Neural cell (in vitro differentiated cells): Measurements from ENCODE around the gene ZC3HAV1L. TPM values are rescaled to one million over a fixed set of nuclear protein-coding genes. Genes with fewer than 3 reads are reported as not detected.

Experiments
- H2AFZ ChIP-seq: fragments of 200-600, 300-800 bp; sonication (generic), shearing (Covaris generic); 2 replicates; pipeline ENCODE4 v1.6.0; 2014; ENCODE audit warnings: low read depth, mild to moderate bottlenecking, antibody characterized with exemption, low read length, moderate library complexity
- H3F3A ChIP-seq: fragments of 200-600 bp; shearing (Covaris generic); 2 replicates; pipeline ENCODE4 v1.6.1; 2016; ENCODE audit warnings: mild to moderate bottlenecking, moderate library complexity, mixed read lengths, antibody characterized with exemption, low read length; ENCODE audit not compliant: insufficient read depth, poor library complexity, severe bottlenecking
- H3K27ac ChIP-seq: fragments of 200-600, 300-800 bp; sonication (generic), shearing (Covaris generic); 2 replicates; pipeline ENCODE4 v1.5.1; 2014; ENCODE audit warnings: mild to moderate bottlenecking, low read length, moderate library complexity
- H3K27me3 ChIP-seq: fragments of 300-800, 200-600 bp; sonication (generic), shearing (Covaris generic); 2 replicates; pipeline ENCODE4 v1.6.0; 2014; ENCODE audit warnings: mild to moderate bottlenecking, low read depth, low read length, moderate library complexity; ENCODE audit not compliant: insufficient read depth
- H3K36me3 ChIP-seq: fragments of 300-800, 200-600 bp; sonication (generic), shearing (Covaris generic); 2 replicates; pipeline ENCODE4 v1.5.1; 2014; ENCODE audit warnings: mild to moderate bottlenecking, antibody characterized with exemption, low read length, moderate library complexity; ENCODE audit not compliant: insufficient read depth
- H3K4me2 ChIP-seq: fragments of 300-800, 200-600 bp; sonication (generic), shearing (Covaris generic); 2 replicates; pipeline ENCODE4 v1.6.0; 2014; ENCODE audit warnings: mild to moderate bottlenecking, low read length
- H3K4me3 ChIP-seq: fragments of 300-800, 200-600 bp; sonication (generic), shearing (Covaris generic); 2 replicates; pipeline ENCODE4 v1.5.1; 2014; ENCODE audit warnings: mild to moderate bottlenecking, low read length, moderate library complexity
- H3K79me2 ChIP-seq: fragments of 200-600 bp; shearing (Covaris generic); replicated peaks from 2 replicates; pipeline ENCODE4 v1.6.0; 2014; ENCODE audit warnings: mild to moderate bottlenecking, low read length, moderate library complexity; ENCODE audit not compliant: insufficient read depth
- H3K9ac ChIP-seq: fragments of 300-800, 200-600 bp; sonication (generic), shearing (Covaris generic); 2 replicates; pipeline ENCODE4 v1.6.1; 2016; ENCODE audit warnings: mild to moderate bottlenecking, low read length, mixed read lengths
- H3K9me2 ChIP-seq: fragments of 200-600 bp; shearing (Covaris generic); 2 replicates; pipeline ENCODE4 v1.6.1; 2016; ENCODE audit warnings: mild to moderate bottlenecking, low read length, mixed read lengths; ENCODE audit not compliant: insufficient read depth
- H3K9me3 ChIP-seq: fragments of 200-600, 300-800 bp; sonication (generic), shearing (Covaris generic); 2 replicates; pipeline ENCODE4 v1.6.1; 2016; ENCODE audit warnings: mild to moderate bottlenecking, mixed run types, low read length, moderate library complexity, mixed read lengths
- H4K20me1 ChIP-seq: fragments of 200-600 bp; shearing (Covaris generic); 2 replicates; pipeline ENCODE4 v1.6.1; 2016; ENCODE audit warnings: mild to moderate bottlenecking, mixed run types; ENCODE audit not compliant: insufficient read depth
- EP300 ChIP-seq: fragments of 450-650 bp; conservative IDR thresholded peaks from 2 replicates; pipeline ENCODE4 v1.6.1; 2014; ENCODE audit warnings: antibody characterized with exemption, mild to moderate bottlenecking, moderate library complexity; ENCODE audit not compliant: poor library complexity, severe bottlenecking
- EZH2 ChIP-seq: fragments of 200-600, 300-800 bp; shearing (Covaris generic), sonication (generic); IDR thresholded peaks from 2 replicates; pipeline ENCODE4 v1.6.1; 2014; ENCODE audit warnings: antibody characterized with exemption, low read length, borderline replicate concordance, mild to moderate bottlenecking; ENCODE audit not compliant: insufficient read depth, poor library complexity, severe bottlenecking
- MXI1 ChIP-seq: fragments of 450-650 bp; conservative IDR thresholded peaks from 2 replicates; pipeline ENCODE4 v1.6.1; 2014; ENCODE audit warnings: antibody characterized with exemption, mild to moderate bottlenecking; ENCODE audit not compliant: poor library complexity, severe bottlenecking
- POLR2AphosphoS5 ChIP-seq: IDR thresholded peaks from 2 replicates; pipeline ENCODE4 v1.6.1; 2012
- RAD21 ChIP-seq: fragments of 450-650 bp; conservative IDR thresholded peaks from 2 replicates; pipeline ENCODE4 v1.6.1; 2014; ENCODE audit warnings: antibody characterized with exemption, mild to moderate bottlenecking, moderate library complexity
- SMC3 ChIP-seq: fragments of 450-650 bp; conservative IDR thresholded peaks from 2 replicates; pipeline ENCODE4 v1.6.1; 2014; ENCODE audit warnings: antibody characterized with exemption, mild to moderate bottlenecking, moderate library complexity; ENCODE audit not compliant: poor library complexity
- TAF1 ChIP-seq: IDR thresholded peaks from 2 replicates; pipeline ENCODE4 v1.6.1; 2012; ENCODE audit warnings: low read depth
- polyA plus RNA-seq: library from polyadenylated mRNA; depleted of rRNA; stranded (reverse); fragments of >200 nt; gene quantifications from 2 replicates; pipeline ENCODE4 v1.2.3, GENCODE V29; 2014
- TF ChIP-seq, protein P1 (sequence below): IDR thresholded peaks from 2 replicates; pipeline ENCODE4 v1.6.1; 2012; ENCODE audit warnings: borderline replicate concordance
- TF ChIP-seq, protein P2 (sequence below): fragments of 450-650 bp; IDR thresholded peaks from 2 replicates; pipeline ENCODE4 v1.5.1; 2014; ENCODE audit warnings: antibody characterized with exemption, mild to moderate bottlenecking, moderate library complexity; ENCODE audit not compliant: poor library complexity, severe bottlenecking

The ZC3HAV1L gene
- polyA plus RNA-seq, 1 donor from 2014 or later = not detected

DNA sequence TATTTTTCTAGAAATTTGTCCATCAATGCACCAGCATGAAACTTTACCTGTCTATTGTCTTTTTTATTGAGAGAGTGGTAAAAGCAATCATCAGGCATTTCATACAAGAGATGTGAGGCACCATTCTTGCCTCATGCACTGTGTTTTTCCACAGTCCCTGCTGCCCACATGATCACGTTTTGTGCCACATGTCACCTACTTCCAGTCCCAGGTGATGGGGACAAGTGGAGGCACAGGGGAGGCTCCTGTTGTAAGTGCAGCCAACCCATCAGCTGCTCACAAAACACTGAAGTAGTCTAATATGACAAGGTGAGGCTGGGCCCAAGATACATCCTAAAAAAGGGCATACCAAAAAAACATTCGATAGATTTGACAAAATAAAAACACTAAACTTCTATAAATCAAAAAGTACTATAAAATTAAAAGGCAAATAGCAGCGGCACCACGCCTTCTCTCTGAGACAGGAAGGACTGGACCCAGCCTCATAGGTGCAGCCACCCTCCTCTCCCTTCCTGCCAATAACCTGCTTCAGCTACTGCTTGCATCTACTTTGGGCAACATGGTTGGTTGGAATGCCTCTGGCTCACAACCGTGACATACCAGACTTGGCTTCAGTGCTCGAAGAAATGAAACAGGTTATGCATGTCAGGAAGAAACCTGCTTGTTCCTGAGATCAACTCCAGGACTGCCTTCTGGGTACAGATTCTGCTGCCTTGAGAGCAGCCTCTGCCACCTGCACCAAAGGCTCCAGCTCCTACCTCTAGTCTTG is 2.3 kb downstream of the ZC3HAV1L start:
- H3K9ac ChIP-seq = no peak overlapping the region
- no peak overlapping the region for H3K27ac ChIP-seq
- no peaks in the 10 kb centered on the region for H3K79me2 ChIP-seq
- no peak overlapping the region for H2AFZ ChIP-seq
- no peaks in the 10 kb centered on the region for H3K9me3 ChIP-seq
- H3K4me3 ChIP-seq = no peak overlapping the region
- peaks cover 20% of the 10 kb centered on the region for H3K27me3 ChIP-seq
- no peaks in the 10 kb centered on the region for H3K36me3 ChIP-seq
- H3K9me2 ChIP-seq = no peaks in the 10 kb centered on the region
- no peak for TF ChIP-seq POLR2AphosphoS5
- TF ChIP-seq EP300 = no peak
- no peak for TF ChIP-seq SMC3
- no peak for TF ChIP-seq RAD21
- TF ChIP-seq EZH2 = no peak
- no peak for TF ChIP-seq TAF1
- TF ChIP-seq, protein P1, sequence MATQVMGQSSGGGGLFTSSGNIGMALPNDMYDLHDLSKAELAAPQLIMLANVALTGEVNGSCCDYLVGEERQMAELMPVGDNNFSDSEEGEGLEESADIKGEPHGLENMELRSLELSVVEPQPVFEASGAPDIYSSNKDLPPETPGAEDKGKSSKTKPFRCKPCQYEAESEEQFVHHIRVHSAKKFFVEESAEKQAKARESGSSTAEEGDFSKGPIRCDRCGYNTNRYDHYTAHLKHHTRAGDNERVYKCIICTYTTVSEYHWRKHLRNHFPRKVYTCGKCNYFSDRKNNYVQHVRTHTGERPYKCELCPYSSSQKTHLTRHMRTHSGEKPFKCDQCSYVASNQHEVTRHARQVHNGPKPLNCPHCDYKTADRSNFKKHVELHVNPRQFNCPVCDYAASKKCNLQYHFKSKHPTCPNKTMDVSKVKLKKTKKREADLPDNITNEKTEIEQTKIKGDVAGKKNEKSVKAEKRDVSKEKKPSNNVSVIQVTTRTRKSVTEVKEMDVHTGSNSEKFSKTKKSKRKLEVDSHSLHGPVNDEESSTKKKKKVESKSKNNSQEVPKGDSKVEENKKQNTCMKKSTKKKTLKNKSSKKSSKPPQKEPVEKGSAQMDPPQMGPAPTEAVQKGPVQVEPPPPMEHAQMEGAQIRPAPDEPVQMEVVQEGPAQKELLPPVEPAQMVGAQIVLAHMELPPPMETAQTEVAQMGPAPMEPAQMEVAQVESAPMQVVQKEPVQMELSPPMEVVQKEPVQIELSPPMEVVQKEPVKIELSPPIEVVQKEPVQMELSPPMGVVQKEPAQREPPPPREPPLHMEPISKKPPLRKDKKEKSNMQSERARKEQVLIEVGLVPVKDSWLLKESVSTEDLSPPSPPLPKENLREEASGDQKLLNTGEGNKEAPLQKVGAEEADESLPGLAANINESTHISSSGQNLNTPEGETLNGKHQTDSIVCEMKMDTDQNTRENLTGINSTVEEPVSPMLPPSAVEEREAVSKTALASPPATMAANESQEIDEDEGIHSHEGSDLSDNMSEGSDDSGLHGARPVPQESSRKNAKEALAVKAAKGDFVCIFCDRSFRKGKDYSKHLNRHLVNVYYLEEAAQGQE = no peak
- TF ChIP-seq, protein P2, sequence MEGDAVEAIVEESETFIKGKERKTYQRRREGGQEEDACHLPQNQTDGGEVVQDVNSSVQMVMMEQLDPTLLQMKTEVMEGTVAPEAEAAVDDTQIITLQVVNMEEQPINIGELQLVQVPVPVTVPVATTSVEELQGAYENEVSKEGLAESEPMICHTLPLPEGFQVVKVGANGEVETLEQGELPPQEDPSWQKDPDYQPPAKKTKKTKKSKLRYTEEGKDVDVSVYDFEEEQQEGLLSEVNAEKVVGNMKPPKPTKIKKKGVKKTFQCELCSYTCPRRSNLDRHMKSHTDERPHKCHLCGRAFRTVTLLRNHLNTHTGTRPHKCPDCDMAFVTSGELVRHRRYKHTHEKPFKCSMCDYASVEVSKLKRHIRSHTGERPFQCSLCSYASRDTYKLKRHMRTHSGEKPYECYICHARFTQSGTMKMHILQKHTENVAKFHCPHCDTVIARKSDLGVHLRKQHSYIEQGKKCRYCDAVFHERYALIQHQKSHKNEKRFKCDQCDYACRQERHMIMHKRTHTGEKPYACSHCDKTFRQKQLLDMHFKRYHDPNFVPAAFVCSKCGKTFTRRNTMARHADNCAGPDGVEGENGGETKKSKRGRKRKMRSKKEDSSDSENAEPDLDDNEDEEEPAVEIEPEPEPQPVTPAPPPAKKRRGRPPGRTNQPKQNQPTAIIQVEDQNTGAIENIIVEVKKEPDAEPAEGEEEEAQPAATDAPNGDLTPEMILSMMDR = no peak
- TF ChIP-seq MXI1 = no peak
- H4K20me1 ChIP-seq = no peaks in the 10 kb centered on the region
- no peak overlapping the region for H3K4me2 ChIP-seq
- no peaks in the 10 kb centered on the region for H3F3A ChIP-seq

DNA sequence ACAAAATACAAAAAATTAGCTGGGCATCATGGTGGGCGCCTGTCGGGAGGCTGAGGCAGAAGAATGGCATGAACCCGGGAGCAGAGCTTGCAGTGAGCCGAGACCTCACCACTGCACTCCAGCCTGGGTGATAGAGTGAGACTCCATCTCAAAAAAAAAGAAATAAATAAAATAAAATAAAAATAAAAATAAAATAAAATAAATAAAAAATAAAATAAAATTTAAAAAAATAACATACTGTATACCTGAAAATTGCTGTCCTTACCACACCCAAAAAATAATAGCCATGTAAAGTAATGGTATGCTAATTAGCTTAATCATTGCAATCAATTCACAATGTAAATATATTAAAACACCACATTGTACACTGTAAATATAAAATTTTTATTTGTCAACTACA is 3.4 kb downstream of the ZC3HAV1L start:
- TF ChIP-seq MXI1 (no peak), SMC3 (no peak), POLR2AphosphoS5 (no peak), EP300 (no peak)
- TF ChIP-seq, protein P2 = no peak
- H3K9ac ChIP-seq = no peak overlapping the region
- no peaks in the 10 kb centered on the region for H3K79me2 ChIP-seq

More for the DNA sequence above, 3.4 kb downstream of the ZC3HAV1L start:
- H3K4me2 ChIP-seq = no peak overlapping the region
- no peaks in the 10 kb centered on the region for H3K9me2 ChIP-seq
- no peaks in the 10 kb centered on the region for H3K9me3 ChIP-seq
- no peak overlapping the region for H3K27ac ChIP-seq
- no peaks in the 10 kb centered on the region for H4K20me1 ChIP-seq
- no peak overlapping the region for H2AFZ ChIP-seq
- no peaks in the 10 kb centered on the region for H3F3A ChIP-seq
- H3K27me3 ChIP-seq = peaks cover 20% of the 10 kb centered on the region
- no peak overlapping the region for H3K4me3 ChIP-seq
- H3K36me3 ChIP-seq = no peaks in the 10 kb centered on the region
